PC-3 (cell line): Measurements from ENCODE around the gene PADI4. TPM values are rescaled to one million over a fixed set of nuclear protein-coding genes. Genes with fewer than 3 reads are reported as not detected.

Experiments used
- ATAC-seq: fragments of 200-7000 bp; cut with Tn5 transposase; 2 replicates; pipeline ENCODE4 v1.9.1; 2020; ENCODE audit warnings: mild to moderate bottlenecking, moderate library complexity
- BruUV-seq: library from RNA; stranded (reverse); fragments of 400-500 nt; replicated peaks from 2 replicates; lab custom pipeline; 2021; lab: Mats Ljungman, UMichigan
- CTCF ChIA-PET: fragments of 300-600 bp; sonication (Branson Sonifier 250); formaldehyde crosslinking; loops from one replicate; lab custom pipeline; 2022; ENCODE audit warnings: antibody characterized with exemption; lab: Charles Lee
- POLR2A ChIA-PET: fragments of 300-600 bp; sonication (Branson Sonifier 250); formaldehyde crosslinking; loops from one replicate; lab custom pipeline; 2022; ENCODE audit warnings: antibody characterized with exemption; ENCODE audit not compliant: unreplicated experiment; lab: Charles Lee
- DNase-seq: peaks from one replicate; pipeline ENCODE4 v3.0.0-alpha.2; 2015
- H2AFZ ChIP-seq: fragments of 300-600 bp; sonication (generic); 2 replicates; pipeline ENCODE4 v1.6.0; 2016; ENCODE audit warnings: antibody characterized with exemption, low read length
- H3F3A ChIP-seq: fragments of 300-600 bp; sonication (generic); one replicate; pipeline ENCODE4 v1.6.0; 2017; ENCODE audit warnings: antibody characterized with exemption, low read length, control low read depth, mild to moderate bottlenecking; ENCODE audit not compliant: unreplicated experiment
- H3K27ac ChIP-seq: fragments of 300-600 bp; sonication (generic); 2 replicates; pipeline ENCODE4 v1.5.1; 2016; ENCODE audit warnings: mild to moderate bottlenecking, low read length
- H3K27me3 ChIP-seq: fragments of 300-600 bp; sonication (generic); 2 replicates; pipeline ENCODE4 v1.6.1; 2016; ENCODE audit warnings: low read length, mixed read lengths
- H3K36me3 ChIP-seq: fragments of 300-600 bp; sonication (generic); 2 replicates; pipeline ENCODE4 v1.6.1; 2016; ENCODE audit warnings: low read depth, mixed run types, low read length, mixed read lengths
- H3K4me1 ChIP-seq: fragments of 300-600 bp; sonication (generic); 2 replicates; pipeline ENCODE4 v1.5.1; 2016; ENCODE audit warnings: low read length; ENCODE audit not compliant: insufficient read depth
- H3K4me2 ChIP-seq: fragments of 300-600 bp; sonication (generic); 2 replicates; pipeline ENCODE4 v1.6.0; 2016; ENCODE audit warnings: low read length
- H3K4me3 ChIP-seq: fragments of 300-600 bp; sonication (generic); 2 replicates; pipeline ENCODE4 v1.5.1; 2016; ENCODE audit warnings: mild to moderate bottlenecking, low read length, mixed read lengths
- H3K79me2 ChIP-seq: fragments of 300-600 bp; sonication (generic); 2 replicates; pipeline ENCODE4 v1.6.1; 2017; ENCODE audit warnings: low read length, mixed read lengths
- H3K9ac ChIP-seq: fragments of 300-600 bp; sonication (generic); 2 replicates; pipeline ENCODE4 v1.6.0; 2016; ENCODE audit warnings: mild to moderate bottlenecking, low read length
- H3K9me2 ChIP-seq: fragments of 300-600 bp; sonication (generic); replicated peaks from 2 replicates; pipeline ENCODE4 v1.6.1; 2016; ENCODE audit warnings: mixed run types, low read length, mixed read lengths
- H3K9me3 ChIP-seq: fragments of 300-600 bp; sonication (generic); 2 replicates; pipeline ENCODE4 v1.6.1; 2016; ENCODE audit warnings: low read length, mixed read lengths
- H4K20me1 ChIP-seq: fragments of 300-600 bp; sonication (generic); 2 replicates; pipeline ENCODE4 v1.6.1; 2016; ENCODE audit warnings: low read length, mixed read lengths
- CTCF ChIP-seq: fragments of 300-600 bp; sonication (generic); conservative IDR thresholded peaks from 2 replicates; pipeline ENCODE4 v1.5.1; 2017; ENCODE audit warnings: antibody characterized with exemption, low read depth, mild to moderate bottlenecking, low read length
- EZH2 ChIP-seq: fragments of 300-600 bp; sonication (generic); IDR thresholded peaks from one replicate; pipeline ENCODE4 v1.6.1; 2017; ENCODE audit warnings: antibody characterized with exemption, mild to moderate bottlenecking, low read length; ENCODE audit not compliant: unreplicated experiment
- EZH2phosphoT487 ChIP-seq: fragments of 300-600 bp; sonication (generic); IDR thresholded peaks from 2 replicates; pipeline ENCODE4 v1.6.1; 2018; ENCODE audit warnings: mild to moderate bottlenecking, antibody characterized with exemption, low read length, borderline replicate concordance
- intact Hi-C: fragments of 100-400 bp; cut with micrococcal nuclease; formaldehyde crosslinking; loops from 2 replicates; pipeline ENCODE4 v1.9.0; 2023
- total RNA-seq: library from RNA; depleted of rRNA; stranded (reverse); fragments of >200 nt; gene quantifications from 2 replicates; pipeline ENCODE4 v1.2.3, GENCODE V29; 2014

The PADI4 gene
- total RNA-seq, 1 experiment from 2014 or later, result 0.04 TPM

GRCh38 chr1:17278996-17279830 is 28.8 kb upstream of the PADI4 start:
- Histone ChIP-seq H3K36me3 (no peaks in the 10 kb centered on the region), H3K9ac (no peak overlapping the region), H3K9me3 (no peaks in the 10 kb centered on the region), H3K4me2 (no peak overlapping the region), H3K27me3 (no peaks in the 10 kb centered on the region), H3F3A (no peaks in the 10 kb centered on the region), H3K27ac (no peak overlapping the region), H4K20me1 (no peaks in the 10 kb centered on the region), H3K4me1 (peaks cover 10% of the 10 kb centered on the region), H3K79me2 (no peaks in the 10 kb centered on the region), H2AFZ (no peak overlapping the region), H3K4me3 (no peak overlapping the region), H3K9me2 (no peaks in the 10 kb centered on the region)
- TF ChIP-seq EZH2 (no peak), CTCF (no peak), EZH2phosphoT487 (no peak)
- ChIA-PET CTCF (no interaction called here), POLR2A (no interaction called here)
- no TSS peak for BruUV-seq
- intact Hi-C loops, result no loop called here
- DNase-seq (no peak), ATAC-seq (no peak)

- no peak for DNase-seq
- no peaks in the 10 kb centered on the region for H3K79me2 ChIP-seq
- ChIA-PET POLR2A (no interaction called here), CTCF (interaction anchor here (0.5 kb wide), 1 partner anchor 110 kb away, joined by 3 read pairs; no protein-coding TSS in a partner anchor)
- H3K9me3 ChIP-seq, result no peaks in the 10 kb centered on the region
- no peaks in the 10 kb centered on the region for H3K36me3 ChIP-seq
- H3K27ac ChIP-seq, result no peak overlapping the region
- no peak overlapping the region for H3K4me2 ChIP-seq
- no peaks in the 10 kb centered on the region for H3F3A ChIP-seq
- H3K4me3 ChIP-seq, result no peak overlapping the region
- TF ChIP-seq EZH2phosphoT487 (no peak), CTCF (no peak), EZH2 (no peak)
- no peak overlapping the region for H3K9ac ChIP-seq
- no peaks in the 10 kb centered on the region for H3K9me2 ChIP-seq
- no peak for ATAC-seq
- intact Hi-C loops, result no loop called here
- no TSS peak for BruUV-seq
- no peaks in the 10 kb centered on the region for H4K20me1 ChIP-seq
- no peaks in the 10 kb centered on the region for H3K27me3 ChIP-seq
- H2AFZ ChIP-seq, result no peak overlapping the region
- H3K4me1 ChIP-seq, result peaks cover 10% of the 10 kb centered on the region
Observed at GRCh38 chr1:17280436-17280835, 27.6 kb upstream of the PADI4 start.

- BruUV-seq, result no TSS peak
- Histone ChIP-seq H3K27me3 (no peaks in the 10 kb centered on the region), H3K4me2 (no peak overlapping the region), H2AFZ (no peak overlapping the region), H3K36me3 (no peaks in the 10 kb centered on the region), H3F3A (no peaks in the 10 kb centered on the region), H3K9me3 (no peaks in the 10 kb centered on the region), H4K20me1 (no peaks in the 10 kb centered on the region), H3K27ac (no peak overlapping the region), H3K4me3 (no peak overlapping the region), H3K9ac (no peak overlapping the region), H3K79me2 (no peaks in the 10 kb centered on the region), H3K4me1 (peaks cover 10% of the 10 kb centered on the region), H3K9me2 (no peaks in the 10 kb centered on the region)
- ATAC-seq (no peak), DNase-seq (no peak)
- ChIA-PET CTCF (interaction anchor here (0.5 kb wide), 1 partner anchor 111 kb away, joined by 3 read pairs; no protein-coding TSS in a partner anchor), POLR2A (no interaction called here)
- no peak for TF ChIP-seq EZH2
- TF ChIP-seq EZH2phosphoT487, result no peak
- TF ChIP-seq CTCF, result no peak
- intact Hi-C loops, result no loop called here
Observed at GRCh38 chr1:17280894-17281293, 27.1 kb upstream of the PADI4 start.
